ENCODE data around the gene POU3F1.
A peak's percentile ranks its signal among the peaks of the same experiment; 100 is the strongest.

POU3F1 gene

DNA sequence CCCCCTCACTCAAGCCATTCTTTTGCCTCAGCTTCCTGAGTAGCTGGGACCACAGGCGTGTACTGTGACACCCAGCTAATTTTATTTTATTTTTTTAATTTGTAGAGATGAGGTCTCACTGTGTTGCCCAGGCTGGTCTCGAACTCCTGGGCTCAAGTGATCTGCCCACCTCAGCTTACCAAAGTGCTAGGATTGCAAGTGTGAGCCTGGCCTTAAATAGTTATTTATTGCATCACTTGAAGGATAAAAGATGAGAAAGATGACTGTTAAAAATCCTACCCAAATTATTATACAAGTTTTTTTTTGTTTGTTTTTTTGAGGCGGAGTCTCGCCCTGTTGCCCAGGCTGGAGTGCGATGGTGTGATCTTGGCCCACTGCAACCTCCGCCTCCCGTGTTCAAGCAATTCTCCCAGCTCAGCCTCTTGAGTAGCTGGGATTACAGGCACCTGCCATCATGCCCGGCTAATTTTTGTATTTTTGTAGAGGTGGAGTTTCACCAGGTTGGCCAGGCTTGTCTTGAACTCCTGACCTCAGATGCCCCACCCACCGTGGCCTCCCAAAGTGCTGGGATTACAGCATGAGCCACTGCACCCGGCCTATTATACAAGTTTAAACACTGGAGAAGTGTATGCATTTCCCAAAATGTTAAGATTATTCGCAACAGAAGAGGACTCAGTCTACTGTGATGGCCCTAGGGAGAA lies 31.7 kb downstream of the POU3F1 start:
- no peak overlapping the region for H3K27ac ChIP-seq (ENCODE audit: low read depth, low read length)
- H3K9me2 ChIP-seq (replicated peaks; ENCODE audit: control insufficient read depth, low read length): no peaks in the 10 kb centered on the region
- H3K36me3 ChIP-seq (ENCODE audit: control insufficient read depth, low read length): peaks cover 54% of the 10 kb centered on the region
- no peak overlapping the region for H3K4me3 ChIP-seq (ENCODE audit: low read length)
- no peaks in the 10 kb centered on the region for H4K20me1 ChIP-seq (ENCODE audit: control insufficient read depth, insufficient read depth, low read depth, low read length)
- peaks cover 22% of the 10 kb centered on the region for H3K4me1 ChIP-seq (ENCODE audit: control insufficient read depth, low read length)
- peaks cover 2% of the 10 kb centered on the region; the same call in 1 of the 2 replicates for H3F3A ChIP-seq (ENCODE audit: control insufficient read depth, insufficient read depth)
- no peak for TF ChIP-seq EZH2phosphoT487 (IDR thresholded peaks at IDR 0.05; ENCODE audit: borderline replicate concordance, low read length)
- TF ChIP-seq, protein P1, sequence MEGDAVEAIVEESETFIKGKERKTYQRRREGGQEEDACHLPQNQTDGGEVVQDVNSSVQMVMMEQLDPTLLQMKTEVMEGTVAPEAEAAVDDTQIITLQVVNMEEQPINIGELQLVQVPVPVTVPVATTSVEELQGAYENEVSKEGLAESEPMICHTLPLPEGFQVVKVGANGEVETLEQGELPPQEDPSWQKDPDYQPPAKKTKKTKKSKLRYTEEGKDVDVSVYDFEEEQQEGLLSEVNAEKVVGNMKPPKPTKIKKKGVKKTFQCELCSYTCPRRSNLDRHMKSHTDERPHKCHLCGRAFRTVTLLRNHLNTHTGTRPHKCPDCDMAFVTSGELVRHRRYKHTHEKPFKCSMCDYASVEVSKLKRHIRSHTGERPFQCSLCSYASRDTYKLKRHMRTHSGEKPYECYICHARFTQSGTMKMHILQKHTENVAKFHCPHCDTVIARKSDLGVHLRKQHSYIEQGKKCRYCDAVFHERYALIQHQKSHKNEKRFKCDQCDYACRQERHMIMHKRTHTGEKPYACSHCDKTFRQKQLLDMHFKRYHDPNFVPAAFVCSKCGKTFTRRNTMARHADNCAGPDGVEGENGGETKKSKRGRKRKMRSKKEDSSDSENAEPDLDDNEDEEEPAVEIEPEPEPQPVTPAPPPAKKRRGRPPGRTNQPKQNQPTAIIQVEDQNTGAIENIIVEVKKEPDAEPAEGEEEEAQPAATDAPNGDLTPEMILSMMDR (IDR thresholded peaks at IDR 0.05; ENCODE audit: low read depth, low read length, poor library complexity, severe bottlenecking): no peak
- no peaks in the 10 kb centered on the region for H3K27me3 ChIP-seq (ENCODE audit: control insufficient read depth, low read length)
- H3K9me3 ChIP-seq (ENCODE audit: control insufficient read depth, insufficient read depth, low read length): no peaks in the 10 kb centered on the region
- peaks cover 52% of the 10 kb centered on the region for H3K79me2 ChIP-seq (ENCODE audit: control insufficient read depth, low read length)
- H3K4me2 ChIP-seq (ENCODE audit: low read length): 0 out of 2 replicates have a peak overlapping the region, but pooled peaks have one; percentile 83

DNA sequence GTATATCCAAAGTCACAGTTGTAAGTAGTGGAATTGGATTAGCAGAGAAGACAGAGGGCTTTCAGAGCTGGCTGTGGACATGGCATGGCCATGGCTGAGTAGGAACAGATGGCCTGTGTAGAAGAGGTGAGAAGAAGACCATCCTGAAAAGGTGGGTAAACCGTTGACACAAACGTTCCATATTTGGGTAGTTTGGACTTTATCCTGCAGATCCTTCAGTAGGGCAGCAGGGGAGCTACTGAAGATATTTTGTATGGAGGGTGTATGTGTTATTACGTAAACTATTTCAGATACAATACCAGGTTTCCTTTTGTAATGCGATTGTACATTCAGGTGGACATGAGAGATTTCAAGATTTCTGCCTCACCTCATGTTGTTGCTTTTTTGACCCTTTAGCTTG lies 32.4 kb downstream of the POU3F1 start:
- Histone ChIP-seq H3K4me1 (ENCODE audit: control insufficient read depth, low read length) (peaks cover 22% of the 10 kb centered on the region), H3K9me2 (replicated peaks; ENCODE audit: control insufficient read depth, low read length) (no peaks in the 10 kb centered on the region), H3K4me2 (ENCODE audit: low read length) (peak overlapping the region; percentile 83), H3K36me3 (ENCODE audit: control insufficient read depth, low read length) (peaks cover 48% of the 10 kb centered on the region), H3F3A (ENCODE audit: control insufficient read depth, insufficient read depth) (peaks cover 2% of the 10 kb centered on the region; the same call in 1 of the 2 replicates), H3K27me3 (ENCODE audit: control insufficient read depth, low read length) (no peaks in the 10 kb centered on the region), H4K20me1 (ENCODE audit: control insufficient read depth, insufficient read depth, low read depth, low read length) (no peaks in the 10 kb centered on the region), H3K27ac (ENCODE audit: low read depth, low read length) (no peak overlapping the region), H3K9me3 (ENCODE audit: control insufficient read depth, insufficient read depth, low read length) (no peaks in the 10 kb centered on the region), H3K79me2 (ENCODE audit: control insufficient read depth, low read length) (peaks cover 52% of the 10 kb centered on the region), H3K4me3 (ENCODE audit: low read length) (peak overlapping the region; percentile 78; the same call in 1 of the 2 replicates)
- TF ChIP-seq, protein P1 (IDR thresholded peaks at IDR 0.05; ENCODE audit: low read depth, low read length, poor library complexity, severe bottlenecking): no peak
- TF ChIP-seq EZH2phosphoT487 (IDR thresholded peaks at IDR 0.05; ENCODE audit: borderline replicate concordance, low read length): no peak

DNA sequence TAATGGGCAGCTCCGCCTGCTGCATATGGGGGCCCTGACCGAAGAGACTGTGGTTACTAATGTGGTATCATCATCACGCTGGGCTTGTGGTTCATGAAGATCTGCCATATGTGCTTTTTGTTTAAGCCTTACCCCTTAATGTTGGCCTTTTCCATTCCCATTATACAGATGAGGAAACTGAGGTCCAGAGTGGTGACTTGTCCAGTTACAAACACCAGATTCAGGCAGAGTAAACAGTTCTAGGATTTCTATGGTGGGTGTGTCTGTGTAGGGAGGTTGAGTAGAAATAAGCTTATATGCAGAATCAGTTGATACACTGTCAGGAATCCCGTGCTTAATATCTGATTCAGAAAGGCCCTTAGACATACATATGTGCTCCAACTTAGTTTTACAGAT lies 33.4 kb downstream of the POU3F1 start:
- H3K79me2 ChIP-seq (ENCODE audit: control insufficient read depth, low read length): peaks cover 52% of the 10 kb centered on the region

More for the DNA sequence above, 33.4 kb downstream of the POU3F1 start:
- Histone ChIP-seq H3K27me3 (ENCODE audit: control insufficient read depth, low read length) (no peaks in the 10 kb centered on the region), H3F3A (ENCODE audit: control insufficient read depth, insufficient read depth) (peaks cover 2% of the 10 kb centered on the region; the same call in 1 of the 2 replicates), H4K20me1 (ENCODE audit: control insufficient read depth, insufficient read depth, low read depth, low read length) (no peaks in the 10 kb centered on the region), H3K9me3 (ENCODE audit: control insufficient read depth, insufficient read depth, low read length) (no peaks in the 10 kb centered on the region), H3K27ac (ENCODE audit: low read depth, low read length) (peak overlapping the region; percentile 51), H3K4me3 (ENCODE audit: low read length) (peak overlapping the region; percentile 78), H3K9me2 (replicated peaks; ENCODE audit: control insufficient read depth, low read length) (no peaks in the 10 kb centered on the region), H3K4me2 (ENCODE audit: low read length) (peak overlapping the region; percentile 83), H3K4me1 (ENCODE audit: control insufficient read depth, low read length) (peaks cover 22% of the 10 kb centered on the region), H3K36me3 (ENCODE audit: control insufficient read depth, low read length) (peaks cover 38% of the 10 kb centered on the region)
- TF ChIP-seq, protein P1 (IDR thresholded peaks at IDR 0.05; ENCODE audit: low read depth, low read length, poor library complexity, severe bottlenecking): no peak
- no peak for TF ChIP-seq EZH2phosphoT487 (IDR thresholded peaks at IDR 0.05; ENCODE audit: borderline replicate concordance, low read length)
